Right kidney (tissue), 1 donor: ENCODE measurements around the gene ATP11C.

Source experiments
- DNase-seq: peaks from one replicate; pipeline ENCODE4 v3.0.0-alpha.2; 2016

Gene ATP11C

DNA sequence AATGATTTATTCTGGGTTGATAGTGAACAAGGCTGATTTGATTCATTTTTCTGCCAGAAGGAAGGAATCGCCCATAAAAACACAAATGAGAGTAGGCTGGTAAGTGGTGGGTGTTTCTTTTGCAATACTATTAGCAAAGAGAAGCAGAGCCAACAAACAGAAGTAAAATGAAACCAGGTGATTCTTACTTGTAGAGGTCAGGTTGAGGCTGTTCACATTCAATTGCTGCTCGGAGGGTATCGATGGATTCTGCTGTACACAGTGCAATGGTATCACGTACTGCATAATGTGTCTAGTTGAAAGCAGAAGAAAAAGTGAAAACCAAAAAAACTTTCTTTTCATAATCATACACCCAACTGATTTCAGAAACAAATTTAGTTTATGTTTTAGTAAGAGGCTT is 130.8 kb downstream of the ATP11C start:
- DNase-seq = no peak

DNA sequence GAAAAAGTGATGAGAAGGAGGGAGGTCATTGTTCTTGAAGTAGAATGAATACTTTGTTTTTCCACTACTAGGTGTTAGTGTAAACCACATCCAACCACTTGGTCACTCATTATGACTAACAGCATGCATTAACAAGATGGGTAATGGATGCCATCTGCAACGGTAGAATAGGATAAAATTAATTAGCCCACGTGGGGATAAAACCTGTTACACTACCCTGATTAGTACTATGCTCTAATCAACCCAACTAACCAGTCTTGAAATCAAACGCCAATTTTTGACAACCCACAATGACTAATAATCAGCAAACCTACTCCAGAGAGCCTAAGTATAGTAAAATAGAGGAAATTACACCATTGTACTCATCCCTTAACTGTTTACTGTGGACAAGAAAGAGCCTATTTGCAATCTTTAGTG is 131.4 kb downstream of the ATP11C start:
- DNase-seq = no peak

DNA sequence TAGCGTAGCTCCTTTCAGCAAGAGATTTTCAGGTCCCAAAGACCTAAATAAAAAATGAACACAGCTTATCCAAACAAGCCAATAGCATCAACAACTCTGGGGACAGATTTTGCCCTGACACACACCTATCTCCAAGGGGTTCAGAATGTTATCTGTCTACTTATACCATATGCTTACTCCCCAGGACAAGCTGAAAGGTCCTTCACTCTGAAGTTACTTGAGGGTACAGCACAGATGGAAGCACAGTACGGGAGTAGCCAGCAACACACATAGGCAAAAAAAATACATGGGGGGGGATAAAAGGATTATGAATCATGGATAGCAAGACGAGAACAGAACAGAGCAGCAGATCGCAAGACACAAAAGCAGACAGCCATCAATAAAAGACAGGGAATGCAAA is 134.2 kb downstream of the ATP11C start:
- DNase-seq = no peak

DNA sequence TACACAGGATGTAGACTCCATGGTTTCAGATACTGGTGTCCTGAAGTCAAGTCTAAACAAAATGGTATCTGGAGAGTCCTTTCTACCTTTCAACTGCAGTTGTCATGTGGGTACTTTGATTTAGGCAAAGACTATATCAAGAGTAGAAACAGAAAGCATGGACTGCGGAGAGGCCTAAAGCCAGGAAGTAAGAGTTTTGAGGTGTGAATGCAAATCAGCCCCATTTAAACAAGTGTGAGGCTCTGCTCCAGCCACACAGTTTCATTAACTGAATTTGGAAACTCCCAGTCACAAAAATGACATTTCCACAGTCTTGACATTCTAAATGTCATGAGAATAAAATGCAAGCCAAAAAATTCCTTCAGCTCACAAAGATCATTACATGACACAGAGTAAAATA is 137.7 kb downstream of the ATP11C start:
- DNase-seq = no peak

DNA sequence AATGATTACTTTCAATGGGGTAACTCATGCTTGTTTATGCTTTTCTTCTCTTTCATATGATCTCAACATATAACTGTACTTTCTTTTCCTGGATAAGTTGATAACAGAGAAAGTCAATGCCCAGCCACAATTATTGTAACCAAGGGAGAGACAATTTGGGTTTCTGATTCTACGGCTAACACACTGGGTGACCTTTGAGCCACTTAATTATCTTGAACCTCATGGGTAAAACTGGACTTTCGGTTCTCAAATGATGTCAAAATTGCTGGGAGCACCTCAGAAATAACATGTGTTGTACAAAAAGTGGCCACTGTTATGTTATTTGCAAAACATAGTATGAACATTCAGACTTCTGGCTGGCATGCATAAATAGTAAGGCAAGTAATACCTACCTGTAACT is 145.3 kb downstream of the ATP11C start:
- DNase-seq = no peak

DNA sequence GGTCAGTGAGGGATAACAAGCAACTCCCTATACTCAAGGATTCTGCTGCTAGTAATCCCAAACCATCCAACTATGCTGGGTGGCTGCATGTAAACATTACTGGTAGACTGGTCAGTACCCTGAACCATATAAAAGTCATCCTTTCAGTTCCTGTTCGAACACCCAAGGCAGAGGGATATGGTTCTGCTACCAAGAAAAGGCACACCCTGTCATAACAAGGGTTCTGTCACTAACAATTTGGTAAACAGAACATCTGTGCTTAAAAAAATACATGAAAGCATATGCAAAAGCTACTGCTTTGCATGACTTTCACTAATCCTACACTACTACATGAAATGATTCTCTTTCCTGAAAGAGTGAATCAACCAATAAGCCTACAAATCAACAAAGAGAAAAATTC is 148.0 kb downstream of the ATP11C start:
- DNase-seq = no peak

DNA sequence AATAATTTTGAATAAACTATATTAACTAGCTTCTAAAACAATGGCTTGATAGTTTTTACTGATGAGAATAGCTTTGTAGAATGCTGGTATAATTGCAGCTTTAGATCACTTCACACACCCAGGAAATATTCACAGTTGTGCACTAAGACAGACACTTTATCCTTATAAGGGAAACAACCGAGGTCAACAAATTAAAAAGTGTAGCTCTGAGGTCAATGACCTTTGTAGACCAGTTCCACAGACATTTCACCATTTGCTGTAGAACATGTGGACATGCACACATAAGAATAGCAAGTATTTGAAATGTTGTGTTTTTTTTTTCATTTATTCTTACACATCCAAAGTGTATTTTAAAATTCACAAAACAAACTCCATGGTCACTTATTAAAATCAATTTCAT is 148.9 kb downstream of the ATP11C start:
- DNase-seq = no peak

DNA sequence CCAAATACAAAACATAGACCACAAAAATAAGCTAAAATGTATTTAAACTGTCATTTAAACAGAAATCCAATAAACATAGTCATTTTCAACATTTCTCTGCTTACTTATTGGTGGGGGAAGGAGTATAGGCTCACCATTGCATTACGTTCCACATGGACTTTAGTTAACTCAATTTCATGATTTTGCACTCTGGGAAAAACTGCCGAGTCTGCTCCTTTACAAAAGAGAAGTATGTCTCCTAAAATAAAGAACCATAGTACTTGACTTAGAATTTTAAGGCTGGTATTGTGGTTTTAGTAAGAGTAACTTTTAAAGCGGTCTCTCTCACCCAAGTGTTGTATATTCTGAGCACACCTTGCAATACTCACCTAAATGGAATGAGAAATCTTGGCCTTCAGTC is 149.8 kb downstream of the ATP11C start:
- no peak for DNase-seq

DNA sequence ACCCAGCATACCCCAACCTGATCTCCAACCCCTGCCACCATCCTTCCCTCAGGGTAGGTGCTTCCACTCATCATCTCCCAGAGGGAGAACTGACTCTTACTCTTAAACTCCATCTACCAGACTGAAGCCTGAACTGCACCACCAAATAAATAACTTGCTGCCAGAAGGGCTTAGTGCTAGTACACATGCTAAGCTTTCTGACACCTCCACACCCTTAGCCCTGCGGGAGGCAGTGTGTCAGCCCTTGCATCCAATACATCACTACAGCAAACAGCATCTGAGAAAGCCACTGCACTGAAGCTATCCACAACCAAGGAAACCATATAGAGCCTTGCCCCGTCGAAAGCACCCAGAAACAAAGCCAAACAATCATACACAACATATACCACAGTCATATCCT is 156.3 kb downstream of the ATP11C start:
- DNase-seq = no peak

DNA sequence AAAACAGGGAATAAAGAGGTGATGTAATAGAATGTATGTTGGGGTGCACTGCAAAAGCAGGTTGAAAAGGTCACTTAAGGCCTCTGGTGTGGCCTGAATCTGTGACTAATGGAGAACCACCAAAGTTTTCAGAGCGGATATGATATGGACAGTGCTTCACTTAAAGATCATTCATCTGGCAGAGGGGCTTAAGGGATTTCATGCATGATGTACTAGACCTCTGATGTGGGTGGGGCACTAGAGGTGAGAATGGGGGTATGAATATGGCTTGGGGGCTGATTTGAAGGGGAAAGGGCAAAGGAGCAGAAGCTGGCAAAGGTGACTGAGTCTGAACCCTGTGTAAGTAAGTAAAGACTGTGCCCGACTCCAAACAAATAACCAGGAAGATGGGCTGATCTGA is 162.5 kb downstream of the ATP11C start:
- no peak for DNase-seq

DNA sequence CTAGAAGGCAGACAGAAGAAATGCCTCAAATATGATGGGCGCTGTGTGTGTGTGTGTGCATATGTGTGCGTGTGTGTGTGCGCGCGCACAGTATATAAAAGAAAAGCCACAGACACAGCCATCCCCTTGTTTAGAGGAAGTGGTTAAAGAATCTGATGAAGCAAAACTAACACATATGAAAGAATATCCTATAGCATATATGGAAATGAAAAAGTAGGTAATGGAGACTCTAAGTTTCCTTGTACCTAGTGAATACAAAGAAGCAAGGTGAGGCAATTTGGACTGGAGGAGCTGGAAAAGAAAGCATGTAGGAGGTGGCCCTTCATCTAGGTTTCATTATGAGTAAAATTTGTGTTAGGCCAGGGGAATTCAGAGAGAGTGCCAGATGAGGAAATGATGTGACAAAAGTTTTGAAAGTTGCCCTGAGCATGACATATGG is 166.3 kb downstream of the ATP11C start:
- no peak for DNase-seq

DNA sequence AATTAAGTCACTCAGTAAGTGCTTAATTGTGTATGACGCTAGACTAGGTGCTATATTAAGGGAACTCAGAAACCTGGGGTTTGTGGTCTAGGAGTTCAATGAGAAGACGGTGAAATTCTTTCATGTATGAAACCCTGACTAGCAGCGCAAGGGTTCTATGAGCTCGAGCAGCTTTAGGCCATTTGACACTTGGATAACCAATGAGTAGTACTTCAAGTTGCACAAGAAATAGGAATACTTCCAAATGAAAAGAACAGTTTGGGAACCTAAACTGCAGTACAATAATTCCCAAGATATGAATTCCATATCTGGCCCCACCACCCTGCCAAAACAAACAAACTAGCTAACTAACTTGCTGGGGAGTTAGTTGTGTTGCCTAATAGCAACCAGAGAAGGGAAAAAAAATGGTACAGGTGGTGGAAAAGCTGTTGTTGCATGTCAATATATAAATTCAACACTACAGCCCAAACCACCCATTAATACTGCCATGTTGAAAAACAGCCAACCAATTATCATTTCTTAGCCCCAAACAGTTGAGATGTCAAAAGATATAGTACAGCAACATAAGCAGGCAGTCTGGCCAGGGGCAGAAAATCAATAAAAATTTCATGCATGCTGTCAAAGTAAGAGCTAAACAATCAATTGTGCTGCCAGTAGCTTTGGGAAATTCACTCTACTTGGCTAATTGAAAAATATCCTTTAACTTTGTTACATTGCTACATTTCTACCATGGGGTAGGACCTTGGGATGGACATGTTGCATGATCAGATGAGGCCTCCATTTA is 170.3 kb downstream of the ATP11C start:
- no peak for DNase-seq

DNA sequence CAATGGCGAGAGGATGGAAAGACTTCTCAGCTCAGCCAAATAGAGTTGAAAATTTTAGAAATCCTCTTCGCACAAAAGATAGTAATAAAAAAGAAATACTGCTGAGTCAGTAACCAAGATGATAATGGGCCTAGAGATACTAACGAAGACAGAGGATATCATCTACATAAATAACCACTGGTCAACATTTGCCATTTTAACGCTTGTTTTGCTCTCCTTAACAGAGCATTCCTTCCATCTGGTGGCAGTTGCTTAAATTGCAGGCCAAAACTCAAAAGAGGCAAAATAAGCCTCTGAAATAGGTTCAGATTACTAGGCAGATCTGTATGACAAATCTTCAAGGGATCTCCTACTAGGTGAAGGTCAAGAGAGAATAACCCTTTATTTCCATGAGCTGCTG is 173.2 kb downstream of the ATP11C start:
- no peak for DNase-seq

DNA sequence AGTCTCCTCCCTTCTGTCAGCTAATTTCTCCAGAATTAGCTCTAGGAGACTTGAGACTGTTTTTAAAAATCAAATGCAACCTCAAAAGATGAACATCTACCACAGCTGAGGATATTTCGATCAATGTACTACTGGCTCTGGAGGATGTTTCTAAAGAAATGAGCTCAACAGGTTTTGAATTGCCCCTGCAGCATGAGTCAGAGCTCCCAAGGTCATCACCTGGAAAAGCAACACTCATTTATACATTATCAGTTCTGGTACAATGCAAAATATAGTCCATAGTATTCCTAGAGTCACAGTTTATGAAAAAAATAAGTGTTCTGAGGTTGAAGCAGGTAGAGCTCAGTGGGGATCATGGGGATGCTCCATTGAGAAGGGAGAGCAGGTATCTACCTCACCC is 174.0 kb downstream of the ATP11C start:
- no peak for DNase-seq

DNA sequence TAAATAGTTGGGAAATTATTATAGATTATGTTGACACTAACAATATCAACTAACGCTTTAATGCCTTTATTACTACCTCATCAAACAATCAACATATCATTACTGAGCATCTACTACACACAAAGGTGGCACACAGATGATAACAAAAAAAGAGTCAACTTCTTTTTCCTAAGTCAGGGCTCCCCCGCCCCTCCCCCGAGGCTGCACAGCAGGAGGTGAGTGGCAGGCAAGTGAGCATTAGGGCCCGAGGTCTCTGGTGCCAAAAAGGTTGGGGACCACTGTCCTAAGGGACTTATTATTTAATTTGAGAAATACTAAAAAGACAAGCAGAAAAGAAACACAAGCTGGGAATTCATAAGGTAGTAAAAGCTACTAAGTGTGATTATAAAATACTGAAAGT is 174.6 kb downstream of the ATP11C start:
- no peak for DNase-seq

DNA sequence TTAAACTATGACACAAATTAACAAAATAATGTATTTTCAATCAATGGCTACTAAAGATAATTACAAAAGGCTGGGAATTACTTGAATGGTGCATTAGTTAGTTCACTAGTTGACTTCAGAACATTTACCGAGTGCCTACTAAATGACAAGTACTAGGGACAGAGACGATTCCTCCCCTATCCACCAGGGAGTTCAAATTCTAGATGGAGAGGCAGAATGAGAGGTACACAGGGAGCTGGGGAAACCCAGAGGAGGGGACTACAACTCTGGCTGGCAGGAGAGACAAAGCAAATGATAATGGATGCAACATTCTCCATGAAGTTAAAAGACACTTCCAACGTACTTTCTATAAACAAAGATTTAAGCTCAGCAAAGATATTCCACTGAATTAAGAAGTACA is 181.8 kb downstream of the ATP11C start:
- DNase-seq = no peak

DNA sequence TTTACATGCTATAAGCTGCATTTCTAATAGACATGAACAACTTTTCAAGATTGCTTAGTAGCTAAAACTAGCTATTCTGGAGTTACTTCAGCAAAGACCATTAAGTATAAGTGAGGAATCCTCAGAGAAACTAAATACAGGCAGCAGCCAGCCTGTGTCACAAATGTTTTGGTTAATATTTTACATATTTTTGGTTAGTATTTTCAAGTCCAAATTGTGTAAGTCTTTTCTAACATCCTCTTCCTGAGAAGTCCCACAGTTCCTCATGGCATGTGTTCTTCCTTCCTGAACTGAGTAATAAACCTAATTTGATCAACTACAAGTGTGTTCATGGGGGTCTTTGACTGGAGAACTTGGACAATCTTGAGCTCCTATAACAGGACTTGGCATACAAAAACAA is 182.5 kb downstream of the ATP11C start:
- no peak for DNase-seq

DNA sequence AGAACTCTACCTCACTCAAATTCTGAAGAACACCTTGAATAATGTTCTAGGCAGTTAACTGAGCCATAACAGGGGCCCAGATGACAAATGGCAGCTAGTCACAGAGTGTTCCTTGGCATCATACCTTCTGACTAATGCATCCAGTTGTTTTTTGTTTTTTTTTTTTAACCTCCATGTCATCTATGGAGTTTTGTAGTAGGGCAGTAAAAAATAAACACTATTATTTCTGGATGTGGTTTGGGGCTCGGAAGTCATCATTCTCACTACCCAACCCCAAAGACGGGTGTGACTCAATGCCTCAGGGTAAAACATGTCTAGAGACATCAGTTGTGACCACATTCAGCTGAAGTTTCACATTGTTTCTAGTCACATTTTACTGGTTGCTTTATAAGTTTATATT is 193.7 kb downstream of the ATP11C start:
- no peak for DNase-seq

DNA sequence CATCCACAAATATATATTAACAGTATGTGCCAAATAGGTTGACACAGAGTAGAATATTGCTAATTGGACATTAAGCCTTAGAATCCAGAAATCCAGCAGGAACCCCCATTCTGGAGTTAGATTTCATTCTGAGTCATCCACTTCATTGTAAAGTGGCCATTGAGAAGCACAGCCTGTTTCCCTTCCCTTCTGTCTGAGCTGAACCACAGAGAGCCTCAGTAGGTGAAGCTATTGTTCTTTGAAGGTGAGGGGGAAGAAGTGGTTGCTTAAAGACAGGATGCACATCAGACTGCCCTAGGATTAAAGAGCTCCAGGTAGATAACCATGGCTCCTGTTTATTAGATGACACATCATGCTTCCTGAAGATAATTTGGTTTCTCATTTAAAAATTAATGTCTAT is 194.3 kb downstream of the ATP11C start:
- DNase-seq = no peak

DNA sequence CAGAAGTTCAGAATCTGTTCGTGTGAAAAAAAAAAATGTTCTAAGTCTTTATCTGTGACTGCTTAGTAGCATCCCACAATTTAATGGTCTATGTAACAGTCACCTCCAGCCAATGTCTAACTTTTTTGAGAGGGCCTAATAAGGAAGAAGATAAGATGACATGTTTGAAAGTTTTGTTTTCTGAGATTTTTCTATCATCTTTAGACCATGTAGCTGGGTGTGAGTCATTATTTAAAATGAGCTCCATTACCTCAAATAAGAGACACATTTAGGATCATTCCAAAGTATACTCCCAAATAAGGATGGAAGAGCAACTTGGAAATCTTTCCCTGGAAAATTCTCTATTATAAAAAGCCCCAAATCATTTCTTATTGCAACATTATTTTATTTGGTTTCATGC is 196.7 kb downstream of the ATP11C start:
- no peak for DNase-seq

DNA sequence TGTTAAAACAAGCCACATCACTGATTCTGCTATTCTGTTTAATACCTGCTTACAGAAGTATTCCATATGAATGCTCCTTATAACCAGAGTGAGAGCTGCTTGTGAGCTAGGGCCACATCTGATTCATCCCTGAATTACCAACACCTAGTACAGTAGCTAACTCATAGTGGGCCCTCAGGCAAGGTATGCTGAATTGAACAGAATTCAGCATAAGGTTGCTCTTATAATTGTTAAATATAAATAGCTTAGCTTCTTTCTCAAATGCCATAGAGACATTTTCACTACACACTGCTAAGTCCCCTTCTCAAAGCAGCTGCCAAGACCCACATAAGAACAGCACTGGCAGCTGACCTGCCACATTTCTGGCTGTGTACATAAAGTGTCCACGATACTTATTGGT is 197.9 kb downstream of the ATP11C start:
- DNase-seq = no peak

DNA sequence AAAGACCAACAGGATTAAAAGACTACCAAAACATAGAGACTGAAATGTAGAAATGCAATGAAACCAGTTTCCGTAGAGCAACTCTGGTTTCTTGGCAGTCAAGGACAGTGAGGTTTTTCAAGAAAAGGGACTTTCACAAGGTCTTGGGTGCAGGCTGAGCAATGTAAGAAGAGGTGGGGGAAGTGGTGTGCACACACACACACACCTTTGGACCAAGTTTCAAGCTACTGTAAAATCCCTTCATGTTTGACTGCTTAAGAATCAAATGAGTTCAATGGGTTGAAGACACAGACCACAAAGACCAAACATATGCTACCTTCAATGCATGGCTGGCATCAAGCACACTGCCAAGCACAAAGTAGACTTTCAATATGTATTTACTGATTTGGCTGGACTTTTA is 207.1 kb downstream of the ATP11C start:
- DNase-seq = no peak

DNA sequence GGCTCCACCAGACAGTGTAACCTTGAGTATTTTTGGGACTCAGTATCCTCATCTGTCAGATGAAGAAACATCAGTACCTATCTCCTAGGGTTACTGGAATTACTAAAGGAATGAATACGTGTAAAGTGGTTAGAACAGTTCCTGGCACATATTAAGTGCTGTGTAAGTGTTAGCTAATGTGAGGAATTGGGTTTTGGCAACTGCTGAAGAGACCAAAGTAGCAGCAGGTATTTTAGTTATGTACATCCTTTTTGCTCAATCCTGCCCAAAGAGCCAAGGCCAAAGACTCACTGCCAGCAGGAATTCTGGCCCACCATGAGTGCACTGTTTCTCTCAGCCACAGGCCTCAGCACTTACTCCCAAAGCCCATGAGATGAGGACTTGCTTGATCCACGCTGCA is 208.2 kb downstream of the ATP11C start:
- DNase-seq = no peak

DNA sequence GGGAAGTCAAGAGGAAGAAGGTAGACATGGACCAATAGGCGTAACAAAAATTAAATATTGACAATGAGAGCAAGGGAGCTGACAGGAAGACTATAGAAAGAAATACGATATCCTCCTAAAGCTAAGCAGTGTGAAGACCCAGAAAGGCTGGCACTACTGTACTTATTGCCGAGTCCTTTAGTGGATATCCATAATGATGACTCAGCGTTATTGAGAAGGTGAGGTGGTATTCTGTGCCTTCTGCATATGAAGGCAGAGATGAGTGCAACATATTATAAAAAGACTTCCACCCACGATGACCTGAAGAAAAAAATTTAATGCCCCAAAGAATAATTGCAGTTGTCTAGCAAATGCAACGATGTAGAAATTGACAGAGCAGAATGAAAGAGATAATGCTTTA is 211.9 kb downstream of the ATP11C start:
- no peak for DNase-seq

DNA sequence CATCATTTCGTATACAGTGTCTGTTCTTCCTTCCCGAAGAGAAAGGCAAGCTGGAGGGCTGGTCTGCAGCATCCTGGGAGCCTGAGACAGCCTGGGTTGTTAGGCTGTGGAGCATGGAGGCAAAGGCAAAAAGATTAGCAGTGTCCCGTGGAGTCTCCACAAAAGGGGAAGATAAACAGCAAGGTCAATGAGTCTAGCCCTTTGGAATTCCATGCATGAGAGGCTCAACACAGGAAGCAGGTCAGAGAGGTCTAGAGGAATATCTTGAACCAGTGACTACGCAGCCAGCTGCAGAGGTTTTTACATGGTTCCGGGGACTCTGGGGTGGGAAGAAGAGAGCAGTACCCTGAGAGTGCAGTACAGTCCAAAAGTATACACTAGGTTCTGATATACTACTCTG is 212.7 kb downstream of the ATP11C start:
- DNase-seq = peak; percentile 1
